ENCODE results near the gene LRTM1. TPM values are rescaled to one million over a fixed set of nuclear protein-coding genes. Genes with fewer than 3 reads are reported as not detected.

LRTM1 gene
- total RNA-seq, 4 donors from 2014 or later = not detected

GRCh38 chr3:54905261-54905888, 22.5 kb downstream of the LRTM1 start:
- H3K27ac ChIP-seq (replicated peaks in 1 of 4) = peak overlapping the region in 1 of 4 donors; percentile 36
- TF ChIP-seq POLR2AphosphoS5 (IDR thresholded peaks at IDR 0.05) = no peak
- TF ChIP-seq, protein P1, sequence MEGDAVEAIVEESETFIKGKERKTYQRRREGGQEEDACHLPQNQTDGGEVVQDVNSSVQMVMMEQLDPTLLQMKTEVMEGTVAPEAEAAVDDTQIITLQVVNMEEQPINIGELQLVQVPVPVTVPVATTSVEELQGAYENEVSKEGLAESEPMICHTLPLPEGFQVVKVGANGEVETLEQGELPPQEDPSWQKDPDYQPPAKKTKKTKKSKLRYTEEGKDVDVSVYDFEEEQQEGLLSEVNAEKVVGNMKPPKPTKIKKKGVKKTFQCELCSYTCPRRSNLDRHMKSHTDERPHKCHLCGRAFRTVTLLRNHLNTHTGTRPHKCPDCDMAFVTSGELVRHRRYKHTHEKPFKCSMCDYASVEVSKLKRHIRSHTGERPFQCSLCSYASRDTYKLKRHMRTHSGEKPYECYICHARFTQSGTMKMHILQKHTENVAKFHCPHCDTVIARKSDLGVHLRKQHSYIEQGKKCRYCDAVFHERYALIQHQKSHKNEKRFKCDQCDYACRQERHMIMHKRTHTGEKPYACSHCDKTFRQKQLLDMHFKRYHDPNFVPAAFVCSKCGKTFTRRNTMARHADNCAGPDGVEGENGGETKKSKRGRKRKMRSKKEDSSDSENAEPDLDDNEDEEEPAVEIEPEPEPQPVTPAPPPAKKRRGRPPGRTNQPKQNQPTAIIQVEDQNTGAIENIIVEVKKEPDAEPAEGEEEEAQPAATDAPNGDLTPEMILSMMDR (IDR thresholded peaks at IDR 0.05) = peak in 1 of 3 experiments; percentile 6
- WGBS = 81% methylated on average over 2 of the region's 2 CpGs

DNA sequence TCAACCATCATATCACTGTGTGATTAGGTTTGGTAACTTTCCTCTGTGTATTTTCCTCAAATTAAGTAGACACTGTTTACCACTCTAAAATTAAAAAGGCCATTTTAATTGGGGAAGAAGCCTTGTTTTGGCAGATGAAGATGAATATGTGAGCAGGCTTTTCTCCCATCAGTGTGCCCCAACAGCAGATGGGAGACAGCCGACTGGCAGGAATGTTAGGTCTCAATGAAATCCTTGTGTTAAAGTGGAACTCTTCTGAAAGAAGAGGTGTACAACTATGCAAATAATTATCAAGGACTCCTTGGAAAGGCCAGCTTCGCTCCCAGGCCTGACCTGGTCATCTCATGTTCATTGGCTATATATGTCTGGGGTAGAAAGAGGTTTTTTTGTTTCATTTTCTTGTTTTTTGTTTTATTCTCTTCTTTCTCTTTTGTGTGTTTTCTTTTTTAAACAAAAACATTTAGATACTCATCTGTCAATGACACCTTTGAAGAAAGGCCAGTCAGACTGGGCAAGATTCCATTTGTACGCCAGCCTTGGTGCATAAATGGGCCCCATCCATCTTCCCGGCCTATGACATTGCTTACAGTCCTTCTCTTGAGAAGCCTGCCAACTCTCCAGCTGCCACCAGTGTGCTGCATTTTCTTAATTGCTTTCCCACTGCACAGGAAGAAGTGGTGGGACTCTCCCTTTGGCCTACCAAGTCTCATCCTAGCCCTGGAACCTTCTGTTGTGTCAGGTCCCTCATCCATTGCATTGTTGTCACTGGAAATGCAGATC, 25.8 kb downstream of the LRTM1 start:
- no peak for DNase-seq (ENCODE audit: extremely low spot score)
- Histone ChIP-seq H3K27ac (replicated peaks in 1 of 4) (peak overlapping the region; percentile 77 to 87 (median 84)), H3K36me3 (no peaks in the 10 kb centered on the region), H3K4me1 (peaks cover 18 to 58% (median 43%) of the 10 kb centered on the region in 4 donors), H3K9me3 (no peaks in the 10 kb centered on the region), H3K27me3 (no peaks in the 10 kb centered on the region), H3K4me3 (no peak overlapping the region)
- WGBS = 56% methylated on average over 4 of the region's 4 CpGs
- TF ChIP-seq POLR2A (IDR thresholded peaks at IDR 0.05; ENCODE audit: low read depth) (no peak), POLR2AphosphoS5 (IDR thresholded peaks at IDR 0.05) (peak in 1 of 2 donors; percentile 60), EP300 (IDR thresholded peaks at IDR 0.05) (no peak)
- TF ChIP-seq, protein P1 (IDR thresholded peaks at IDR 0.05) = no peak
- intact Hi-C loops (cut with DNase I) = no loop called here

More at GRCh38 chr3:54905261-54905888, 22.5 kb downstream of the LRTM1 start:
- Histone ChIP-seq H3K4me1 (peaks cover 18 to 60% (median 41%) of the 10 kb centered on the region in 4 donors), H3K27me3 (no peaks in the 10 kb centered on the region), H3K36me3 (no peaks in the 10 kb centered on the region), H3K4me3 (no peak overlapping the region), H3K9me3 (no peaks in the 10 kb centered on the region)
- DNase-seq (ENCODE audit: extremely low spot score) = no peak
- intact Hi-C loops (cut with DNase I) = no loop called here

DNA sequence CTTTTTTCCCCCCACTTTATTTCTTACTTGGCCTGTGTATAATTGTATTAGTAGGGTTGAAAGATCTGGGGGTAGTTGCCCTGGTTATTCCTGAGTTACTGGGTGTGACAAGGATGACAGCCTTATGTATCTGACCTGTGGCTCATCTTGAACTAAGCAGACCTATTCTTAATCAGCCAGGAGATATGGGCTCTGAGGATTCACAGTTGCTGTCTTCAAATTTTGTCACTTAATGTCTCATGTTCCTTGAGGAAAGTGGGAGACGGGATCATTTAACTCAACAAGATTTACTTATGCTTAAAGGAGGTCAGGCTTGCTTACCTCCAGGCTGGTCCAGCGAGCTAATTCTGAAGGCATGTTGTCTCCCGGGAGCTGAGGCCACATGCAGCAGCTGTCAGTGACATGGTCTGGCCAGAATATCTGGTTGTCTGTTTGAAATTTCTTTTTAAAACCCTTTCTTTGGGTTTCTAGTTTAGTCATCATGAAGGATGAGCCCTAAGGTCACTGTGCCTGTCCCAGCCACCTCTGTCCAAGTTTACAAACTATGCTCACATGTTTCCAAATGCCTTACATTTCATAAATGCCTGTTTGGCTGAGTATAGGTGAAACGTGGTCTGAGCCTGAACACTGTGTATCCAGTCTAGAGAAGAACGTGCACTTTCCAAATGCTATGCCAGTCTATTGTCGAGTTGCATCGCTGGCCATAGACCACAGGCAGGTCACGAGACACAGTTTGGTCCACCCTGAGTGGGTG, 26.8 kb downstream of the LRTM1 start:
- intact Hi-C loops (cut with DNase I) = no loop called here

GRCh38 chr3:54899273-54899672, 28.6 kb downstream of the LRTM1 start:
- Histone ChIP-seq H3K9me3 (no peaks in the 10 kb centered on the region), H3K4me1 (peaks cover 13 to 30% (median 27%) of the 10 kb centered on the region in 4 donors), H3K4me3 (no peak overlapping the region), H3K27ac (replicated peaks in 1 of 4) (no peak overlapping the region), H3K36me3 (no peaks in the 10 kb centered on the region), H3K27me3 (no peaks in the 10 kb centered on the region)
- intact Hi-C loops (cut with DNase I) = no loop called here
- TF ChIP-seq POLR2AphosphoS5 (IDR thresholded peaks at IDR 0.05) = no peak
- TF ChIP-seq, protein P1 (IDR thresholded peaks at IDR 0.05) = no peak
- TF ChIP-seq POLR2A (IDR thresholded peaks at IDR 0.05; ENCODE audit: low read depth) = no peak
- no peak for TF ChIP-seq EP300 (IDR thresholded peaks at IDR 0.05)
- 92% methylated on average over 6 of the region's 6 CpGs for whole genome bisulfite sequencing
- no peak for DNase-seq (ENCODE audit: extremely low spot score)

More for the DNA sequence above, 26.8 kb downstream of the LRTM1 start:
- Histone ChIP-seq H3K27ac (replicated peaks in 1 of 4) (peak overlapping the region; percentile 77 to 87 (median 84)), H3K4me3 (no peak overlapping the region), H3K27me3 (no peaks in the 10 kb centered on the region), H3K4me1 (peaks cover 13 to 47% (median 35%) of the 10 kb centered on the region in 4 donors), H3K36me3 (no peaks in the 10 kb centered on the region), H3K9me3 (no peaks in the 10 kb centered on the region)
- WGBS = 41% methylated on average over 8 of the region's 8 CpGs
- no peak for DNase-seq (ENCODE audit: extremely low spot score)
- TF ChIP-seq POLR2AphosphoS5 (IDR thresholded peaks at IDR 0.05) = peak; percentile 77 to 91
- TF ChIP-seq POLR2A (IDR thresholded peaks at IDR 0.05; ENCODE audit: low read depth) = no peak
- TF ChIP-seq EP300 (IDR thresholded peaks at IDR 0.05) = peak; percentile 90
- TF ChIP-seq, protein P1 (IDR thresholded peaks at IDR 0.05) = no peak

Data from esophagus muscularis mucosa (tissue), 4 donors.